ENCODE data around the gene CDK13.
"Not testable (repeated sequence)": the region's sequence is repeated elsewhere in the genome, so short reads cannot be mapped to it uniquely, and the experiment has no call there.

CDK13 gene

GRCh38 chr7:40148247-40148580, 198.2 kb downstream of the CDK13 start:
- DNase-seq (ENCODE audit: low read depth), result not testable (repeated sequence)

- no peak for DNase-seq (ENCODE audit: low read depth)
Observed at GRCh38 chr7:40148671-40149070, 198.6 kb downstream of the CDK13 start.

Data from HS-5 (cell line).